HCT116 (cell line): ENCODE data around the gene PIKFYVE.

ENCODE experiments used
- CEBPB ChIP-seq: IDR thresholded peaks from 2 replicates; pipeline ENCODE4 v1.6.1; 2012; ENCODE audit warnings: low read depth
- ZFX ChIP-seq: fragments of 450-650 bp; IDR thresholded peaks from 2 replicates; pipeline ENCODE4 v1.6.1; 2017

DNA sequence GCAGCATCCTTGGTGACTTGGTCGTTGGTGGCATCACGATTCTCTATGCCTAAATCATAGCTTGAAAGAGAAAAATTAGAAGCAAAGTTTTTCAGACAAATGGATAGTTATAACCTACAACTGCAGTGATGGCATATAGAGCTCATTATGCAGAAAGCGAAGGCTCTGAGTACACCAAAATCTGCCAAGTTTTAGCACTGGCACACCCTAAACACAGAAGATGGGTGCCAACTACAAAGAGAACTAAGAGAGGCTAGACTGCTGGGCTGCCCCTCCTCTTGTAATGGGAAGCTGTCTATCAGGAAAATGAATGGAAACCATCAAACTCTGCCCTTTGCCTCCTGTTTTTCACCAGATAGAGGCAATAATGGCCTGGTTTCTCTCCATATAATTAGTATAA, 17.5 kb upstream of the PIKFYVE start:
- TF ChIP-seq ZFX (no peak), CEBPB (no peak)
